ENCODE data around the gene OSBPL1A.

Gene OSBPL1A

GRCh38 chr18:24397694-24398368 is at the start of gene OSBPL1A:
TSS of gene OSBPL1A (minus strand) at chr18:24397824. CDS start at chr18:24377533, 20,291 bp downstream.
- peak; percentile 76 for DNase-seq

- DNase-seq, result no peak
Measured at GRCh38 chr18:24446953-24447538, 49.4 kb upstream of the OSBPL1A start.

- DNase-seq, result no peak
Measured at GRCh38 chr18:24446453-24446852, 48.8 kb upstream of the OSBPL1A start.

GRCh38 chr18:24443870-24444269 is 46.2 kb upstream of the OSBPL1A start:
- no peak for DNase-seq

- no peak for DNase-seq
Measured at GRCh38 chr18:24436939-24437338, 39.3 kb upstream of the OSBPL1A start.

- no peak for DNase-seq
Measured at GRCh38 chr18:24432618-24433017, 35.0 kb upstream of the OSBPL1A start.

GRCh38 chr18:24429188-24429587 is 31.6 kb upstream of the OSBPL1A start:
- no peak for DNase-seq

- no peak for DNase-seq
Measured at GRCh38 chr18:24428709-24429108, 31.1 kb upstream of the OSBPL1A start.

GRCh38 chr18:24427484-24427883 is 29.9 kb upstream of the OSBPL1A start:
- no peak for DNase-seq

GRCh38 chr18:24426398-24427294 is 29.0 kb upstream of the OSBPL1A start, which contains the start of gene IMPACT:
TSS of gene IMPACT (plus strand) at chr18:24426670. CDS start at chr18:24426757, 87 bp downstream.
- peak; percentile 66 for DNase-seq

GRCh38 chr18:24426073-24426397 is 28.4 kb upstream of the OSBPL1A start:
- DNase-seq, result no peak

- no peak for DNase-seq
Measured at GRCh38 chr18:24421831-24422230, 24.2 kb upstream of the OSBPL1A start.

GRCh38 chr18:24420551-24420950 is 22.9 kb upstream of the OSBPL1A start:
- no peak for DNase-seq

GRCh38 chr18:24417480-24417879 is 19.9 kb upstream of the OSBPL1A start:
- no peak for DNase-seq

- no peak for DNase-seq
Measured at GRCh38 chr18:24414349-24415003, 16.9 kb upstream of the OSBPL1A start.

- DNase-seq, result no peak
Measured at GRCh38 chr18:24413148-24413547, 15.5 kb upstream of the OSBPL1A start.

GRCh38 chr18:24408496-24408895 is 10.9 kb upstream of the OSBPL1A start:
- no peak for DNase-seq

GRCh38 chr18:24404591-24404990 is 7.0 kb upstream of the OSBPL1A start:
- no peak for DNase-seq

- no peak for DNase-seq
Measured at GRCh38 chr18:24403076-24403475, 5.5 kb upstream of the OSBPL1A start.

- no peak for DNase-seq
Measured at GRCh38 chr18:24402209-24402785, 4.7 kb upstream of the OSBPL1A start.

GRCh38 chr18:24400587-24400986 is 3.0 kb upstream of the OSBPL1A start:
- no peak for DNase-seq

- DNase-seq, result no peak
Measured at GRCh38 chr18:24398540-24398939, 916 bp upstream of the OSBPL1A start.
